Spleen (tissue), 11 donors: ENCODE measurements around the gene TRIP6. TPM values are rescaled to one million over a fixed set of nuclear protein-coding genes. Genes with fewer than 3 reads are reported as not detected.

ENCODE experiments used
- DNase-seq: peaks from one replicate; pipeline ENCODE4 v3.0.0-alpha.2; 2020
- H3K27ac ChIP-seq, 8 donors: fragments of 200-600 bp; sonication (generic) in 7 of 8; 1 replicate in 4 of 8; 2 replicates in 4 of 8; pipeline versions ENCODE4 v1.5.0 to v1.8.0; 2016 to 2021; ENCODE audit warnings: inconsistent platforms in 4 of 8, mild to moderate bottlenecking in 4 of 8, moderate library complexity in 1 of 8
- H3K27me3 ChIP-seq, 7 donors: fragments of 200-600 bp; sonication (generic) in 6 of 7; replicated peaks in 1 of 7; 1 replicate in 4 of 7; 2 replicates in 3 of 7; pipeline versions ENCODE4 v1.5.0 to v1.8.0; 2016 to 2021; ENCODE audit warnings: inconsistent platforms in 3 of 7, mild to moderate bottlenecking in 1 of 7
- H3K36me3 ChIP-seq, 6 donors: fragments of 200-600 bp; sonication (generic) in 5 of 6; 1 replicate in 4 of 6; 2 replicates in 2 of 6; pipeline versions ENCODE4 v1.5.0 to v1.8.0; 2016 to 2021; ENCODE audit warnings: inconsistent platforms in 2 of 6
- H3K4me1 ChIP-seq, 6 donors: fragments of 200-600 bp; sonication (generic) in 5 of 6; 1 replicate in 3 of 6; 2 replicates in 3 of 6; pipeline versions ENCODE4 v1.5.0 to v1.8.0; 2016 to 2021; ENCODE audit warnings: inconsistent platforms in 3 of 6
- H3K4me3 ChIP-seq, 8 donors: fragments of 200-600 bp; sonication (generic) in 7 of 8; 1 replicate in 4 of 8; 2 replicates in 4 of 8; pipeline versions ENCODE4 v1.5.0 to v1.8.0; 2016 to 2021; ENCODE audit warnings: inconsistent platforms in 4 of 8, mild to moderate bottlenecking in 4 of 8, moderate library complexity in 2 of 8
- H3K9me3 ChIP-seq, 8 donors: fragments of 200-600 bp; sonication (generic) in 7 of 8; 1 replicate in 4 of 8; 2 replicates in 4 of 8; pipeline versions ENCODE4 v1.5.0 to v1.8.0; 2016 to 2021; ENCODE audit warnings: inconsistent platforms in 4 of 8
- POLR2A ChIP-seq, 3 donors: fragments of 450-650 bp; IDR thresholded peaks; one replicate each; pipeline ENCODE4 v1.5.1; 2017; ENCODE audit warnings: antibody characterized with exemption in 3 of 3, mild to moderate bottlenecking in 1 of 3
- POLR2AphosphoS5 ChIP-seq, 3 donors: sonication (generic); formaldehyde crosslinking; IDR thresholded peaks; one replicate each; pipeline ENCODE4 v1.5.1; 2017; ENCODE audit warnings: antibody characterized with exemption in 3 of 3
- WGBS, 5 donors: extraction: QIAGEN DNeasy Blood & Tissue Kit in 3 of 5; methylation state at CpG; one replicate each; pipeline versions ENCODE4 v1.1.5 to v1.1.7; 2013 to 2018; 5-methylcytosine and 5-hydroxymethylcytosine counted together
- intact Hi-C: fragments of 100-400 bp; cut with DNase I; formaldehyde crosslinking; loops from one replicate; pipeline ENCODE4 v1.15.0; 2023; ENCODE audit warnings: low total_unique reads
- polyA plus RNA-seq, 3 donors: library from polyadenylated mRNA; stranded (reverse); fragments of 200-250 nt; gene quantifications; one replicate each; pipeline ENCODE4 v1.2.1, GENCODE V29; 2013
- total RNA-seq, 7 donors: library from RNA; depleted of rRNA in 3 of 7; stranded (reverse); fragments of >200 nt in 3 of 7; fragmentation: NEBNext Ultra II Directional in 4 of 7; extraction: Animal tissue kit (Norgen Biotek cat#: 25700) in 4 of 7; gene quantifications; one replicate each; pipeline versions ENCODE4 v1.1.0 to v1.2.1, GENCODE V29; 2016 to 2021
- TF ChIP-seq, protein P1 (sequence below), 11 experiments: fragments of 200-600 bp in 7 of 11; fragments of 450-650 bp in 4 of 11; sonication (generic) in 4 of 11; IDR thresholded peaks in 8 of 11; conservative IDR thresholded peaks in 3 of 11; 1 replicate in 7 of 11; 2 replicates in 4 of 11; pipeline versions ENCODE4 v1.4.0 to v1.8.0; 2016 to 2021; ENCODE audit warnings: antibody characterized with exemption in 11 of 11, inconsistent platforms in 4 of 11, mild to moderate bottlenecking in 1 of 11
- donor health status: healthy with polysubstance abuse.
- donor health status: DM: no; HTN: no; CAD: no; lungs with moderate emphysema.
- donor health status: DM: no; HTN: no; CAD: no.
- donor health status: Bipolar disorder and iron deficiency.
- donor health status: healthy.
- donor health status: DM: no; HTN: no; CAD: no.
- donor health status: DM: yes; HTN: yes; CAD: no.

The TRIP6 gene
- total and polyA plus RNA-seq, 10 donors, result 12.4 to 30.2 (median 21.6) TPM

- H3K27me3 ChIP-seq, result peaks cover 0 to 42% (median 13%) of the 10 kb centered on the region in 7 donors
- intact Hi-C loops, result no loop called here
- WGBS, 5 donors, result 3 to 7% (median 5%) methylated on average over 21 to 73 of the region's 73 CpGs
- peaks cover 0 to 46% (median 42%) of the 10 kb centered on the region in 6 donors for H3K36me3 ChIP-seq
- H3K27ac ChIP-seq, result peak within 1 kb of the TSS; percentile 64 to 91 (median 88)
- TF ChIP-seq POLR2AphosphoS5 (IDR thresholded peaks at IDR 0.05) (peak in 1 of 3 donors; percentile 0), POLR2A (IDR thresholded peaks at IDR 0.05) (no peak)
- TF ChIP-seq, protein P1, sequence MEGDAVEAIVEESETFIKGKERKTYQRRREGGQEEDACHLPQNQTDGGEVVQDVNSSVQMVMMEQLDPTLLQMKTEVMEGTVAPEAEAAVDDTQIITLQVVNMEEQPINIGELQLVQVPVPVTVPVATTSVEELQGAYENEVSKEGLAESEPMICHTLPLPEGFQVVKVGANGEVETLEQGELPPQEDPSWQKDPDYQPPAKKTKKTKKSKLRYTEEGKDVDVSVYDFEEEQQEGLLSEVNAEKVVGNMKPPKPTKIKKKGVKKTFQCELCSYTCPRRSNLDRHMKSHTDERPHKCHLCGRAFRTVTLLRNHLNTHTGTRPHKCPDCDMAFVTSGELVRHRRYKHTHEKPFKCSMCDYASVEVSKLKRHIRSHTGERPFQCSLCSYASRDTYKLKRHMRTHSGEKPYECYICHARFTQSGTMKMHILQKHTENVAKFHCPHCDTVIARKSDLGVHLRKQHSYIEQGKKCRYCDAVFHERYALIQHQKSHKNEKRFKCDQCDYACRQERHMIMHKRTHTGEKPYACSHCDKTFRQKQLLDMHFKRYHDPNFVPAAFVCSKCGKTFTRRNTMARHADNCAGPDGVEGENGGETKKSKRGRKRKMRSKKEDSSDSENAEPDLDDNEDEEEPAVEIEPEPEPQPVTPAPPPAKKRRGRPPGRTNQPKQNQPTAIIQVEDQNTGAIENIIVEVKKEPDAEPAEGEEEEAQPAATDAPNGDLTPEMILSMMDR (IDR thresholded peaks at IDR 0.05 in 8 of 11, conservative IDR thresholded peaks at IDR 0.05 in 3 of 11), result peak in 3 of 11 experiments; percentile 8 to 31 (median 12)
- DNase-seq, result no peak
- no peaks in the 10 kb centered on the region for H3K9me3 ChIP-seq
- H3K4me3 ChIP-seq, result peak within 1 kb of the TSS; percentile 57 to 85 (median 73)
- peaks cover 32 to 69% (median 51%) of the 10 kb centered on the region in 6 donors for H3K4me1 ChIP-seq
These were observed 22.0 kb downstream of the TRIP6 start, which contains the start of gene UFSP1 for GRCh38 chr7:100888988-100889750. Gene UFSP1, minus strand, starts transcription at chr7:100889715. Its CDS starts 444 bp downstream, at chr7:100889271.

DNA sequence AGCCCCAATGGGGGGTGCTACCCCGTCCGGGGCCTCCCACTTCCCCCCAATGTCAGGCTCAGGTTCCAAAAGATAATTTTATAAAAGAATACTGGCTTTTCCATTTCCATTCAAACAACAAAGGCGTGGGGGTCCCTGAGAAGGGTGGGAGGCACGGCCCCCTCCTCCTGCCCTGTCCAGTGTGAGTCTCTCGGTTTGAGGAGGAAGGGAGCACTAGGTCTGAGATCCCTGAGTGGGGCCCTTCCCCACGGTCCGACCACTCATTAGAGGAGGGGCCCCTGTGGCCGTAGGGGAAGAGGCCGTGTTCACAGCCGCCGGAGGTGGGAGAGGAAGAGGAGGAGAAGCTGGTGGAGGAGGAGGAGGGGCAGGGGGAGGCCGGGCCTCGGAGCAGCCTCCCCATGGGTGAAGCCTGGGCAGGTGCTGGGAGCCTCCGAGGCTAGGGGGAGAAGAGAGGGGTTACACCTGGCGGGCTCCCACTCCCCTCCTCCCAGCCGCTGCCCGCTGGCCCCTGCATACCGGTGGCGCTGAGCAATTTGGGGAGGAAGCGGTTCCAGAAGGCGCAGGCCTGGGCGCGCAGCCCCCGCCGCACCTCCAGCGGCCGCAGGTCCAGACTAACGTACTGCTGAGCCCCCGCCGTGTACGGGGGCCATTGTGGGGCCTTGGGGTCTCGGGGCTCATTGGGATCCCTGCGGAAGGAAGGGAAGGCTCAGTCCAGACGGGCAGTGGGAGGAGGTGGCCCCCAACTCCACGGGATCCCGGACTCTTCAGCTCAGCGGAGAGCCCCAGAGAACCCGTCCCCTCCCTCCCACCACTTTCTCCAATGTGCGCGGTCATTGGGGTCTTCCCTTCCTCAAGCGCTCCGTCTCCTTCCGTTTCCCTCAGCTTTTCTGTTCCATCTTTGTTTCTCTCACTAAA is 23.7 kb downstream of the TRIP6 start:
- Histone ChIP-seq H3K27ac (peak overlapping the region; percentile 53 to 91 (median 88)), H3K9me3 (no peaks in the 10 kb centered on the region), H3K27me3 (peaks cover 3 to 59% (median 30%) of the 10 kb centered on the region in 7 donors), H3K4me3 (peak overlapping the region; percentile 2 to 85 (median 73)), H3K4me1 (peaks cover 38 to 74% (median 66%) of the 10 kb centered on the region in 6 donors), H3K36me3 (peaks cover 0 to 29% (median 25%) of the 10 kb centered on the region in 6 donors)
- intact Hi-C loops, result no loop called here
- no peak for TF ChIP-seq POLR2A (IDR thresholded peaks at IDR 0.05)
- TF ChIP-seq, protein P1 (IDR thresholded peaks at IDR 0.05 in 8 of 11, conservative IDR thresholded peaks at IDR 0.05 in 3 of 11), result no peak
- no peak for TF ChIP-seq POLR2AphosphoS5 (IDR thresholded peaks at IDR 0.05)
- WGBS, 5 donors, result 8 to 15% (median 11%) methylated on average over 28 to 43 of the region's 43 CpGs
- peak; percentile 82 for DNase-seq

DNA sequence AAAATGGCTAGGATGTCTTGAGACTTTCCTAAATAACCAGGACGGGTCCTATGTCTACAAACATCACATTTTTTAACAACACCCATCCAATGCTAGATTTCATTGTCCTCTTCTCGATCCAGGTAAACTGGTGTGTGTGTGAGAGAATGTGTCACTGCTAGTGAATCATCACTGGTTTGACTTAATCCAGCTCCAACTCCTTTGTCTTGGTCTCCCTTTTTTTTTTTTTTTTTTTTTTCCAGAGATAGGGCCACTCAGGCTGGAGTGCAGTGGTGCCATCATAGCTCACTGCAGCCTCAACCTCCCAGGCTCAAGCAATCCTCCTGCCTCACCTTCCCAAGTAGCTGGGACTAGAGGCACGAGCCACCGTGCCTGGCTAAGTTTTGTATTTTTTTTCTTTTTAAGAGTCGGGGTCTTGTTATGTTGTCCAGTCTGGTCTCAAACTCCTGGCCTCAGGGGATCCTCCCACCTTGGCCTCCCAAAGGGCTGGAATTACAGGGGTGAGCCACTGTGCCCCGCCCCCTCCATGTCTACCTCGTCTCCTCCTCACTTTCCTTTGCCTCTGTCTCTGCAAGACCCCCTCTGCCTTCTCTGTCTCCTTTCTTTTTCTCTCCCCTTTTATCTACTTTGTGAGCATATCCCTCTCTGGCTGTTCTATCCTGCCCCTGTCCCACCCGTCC is 24.5 kb downstream of the TRIP6 start:
- Histone ChIP-seq H3K27me3 (peaks cover 3 to 67% (median 38%) of the 10 kb centered on the region in 7 donors), H3K9me3 (no peaks in the 10 kb centered on the region), H3K4me3 (no peak overlapping the region), H3K27ac (peak overlapping the region in 1 of 8 donors; percentile 91), H3K4me1 (peaks cover 44 to 74% (median 68%) of the 10 kb centered on the region in 6 donors), H3K36me3 (peaks cover 0 to 21% (median 17%) of the 10 kb centered on the region in 6 donors)
- DNase-seq, result no peak
- TF ChIP-seq POLR2A (IDR thresholded peaks at IDR 0.05) (no peak), POLR2AphosphoS5 (IDR thresholded peaks at IDR 0.05) (no peak)
- TF ChIP-seq, protein P1 (IDR thresholded peaks at IDR 0.05 in 8 of 11, conservative IDR thresholded peaks at IDR 0.05 in 3 of 11), result no peak
- 72 to 81% (median 80%) methylated on average over 8 of the region's 8 CpGs for WGBS, 5 donors
- intact Hi-C loops, result no loop called here
